ENCODE measurements around the gene STH. TPM values are rescaled to one million over a fixed set of nuclear protein-coding genes. Genes with fewer than 3 reads are reported as not detected.

The STH gene
- total RNA-seq, 1 experiment from 2014 or later, result not detected

GRCh38 chr17:46024590-46024989 is 25.5 kb downstream of the STH start:
- DNase-seq (ENCODE audit: extremely low read depth, low read depth), result no peak

GRCh38 chr17:46025060-46025459 is 26.0 kb downstream of the STH start:
- DNase-seq (ENCODE audit: extremely low read depth, low read depth), result no peak

GRCh38 chr17:46025510-46026165 is 26.6 kb downstream of the STH start:
- no peak for DNase-seq (ENCODE audit: extremely low read depth, low read depth)

- no peak for DNase-seq (ENCODE audit: extremely low read depth, low read depth)
Measured at GRCh38 chr17:46026166-46027047, 27.4 kb downstream of the STH start.

GRCh38 chr17:46027048-46027975 is 28.3 kb downstream of the STH start:
- no peak for DNase-seq (ENCODE audit: extremely low read depth, low read depth)

GRCh38 chr17:46027976-46028325 is 28.9 kb downstream of the STH start:
- no peak for DNase-seq (ENCODE audit: extremely low read depth, low read depth)

GRCh38 chr17:46028374-46028773 is 29.3 kb downstream of the STH start:
- no peak for DNase-seq (ENCODE audit: extremely low read depth, low read depth)

GRCh38 chr17:46028981-46029565 is 30.0 kb downstream of the STH start:
- DNase-seq (ENCODE audit: extremely low read depth, low read depth), result no peak

GRCh38 chr17:46029627-46030026 is 30.6 kb downstream of the STH start:
- DNase-seq (ENCODE audit: extremely low read depth, low read depth), result no peak

- no peak for DNase-seq (ENCODE audit: extremely low read depth, low read depth)
Measured at GRCh38 chr17:46030752-46031151, 31.7 kb downstream of the STH start.

- DNase-seq (ENCODE audit: extremely low read depth, low read depth), result no peak
Measured at GRCh38 chr17:46031440-46031839, 32.4 kb downstream of the STH start.

- DNase-seq (ENCODE audit: extremely low read depth, low read depth), result no peak
Measured at GRCh38 chr17:46031920-46032319, 32.9 kb downstream of the STH start.

GRCh38 chr17:46032909-46033308 is 33.9 kb downstream of the STH start:
- no peak for DNase-seq (ENCODE audit: extremely low read depth, low read depth)

GRCh38 chr17:46033392-46033791 is 34.3 kb downstream of the STH start:
- DNase-seq (ENCODE audit: extremely low read depth, low read depth), result no peak

GRCh38 chr17:46035112-46035818 is 36.2 kb downstream of the STH start:
- DNase-seq (ENCODE audit: extremely low read depth, low read depth), result no peak

GRCh38 chr17:46036491-46036890 is 37.4 kb downstream of the STH start:
- DNase-seq (ENCODE audit: extremely low read depth, low read depth), result no peak

- DNase-seq (ENCODE audit: extremely low read depth, low read depth), result no peak
Measured at GRCh38 chr17:46037722-46038255, 38.7 kb downstream of the STH start.

GRCh38 chr17:46038414-46038813 is 39.4 kb downstream of the STH start:
- no peak for DNase-seq (ENCODE audit: extremely low read depth, low read depth)

- no peak for DNase-seq (ENCODE audit: extremely low read depth, low read depth)
Measured at GRCh38 chr17:46038937-46039336, 39.9 kb downstream of the STH start.
